ENCODE measurements around the gene PCDHGB3.

DNA sequence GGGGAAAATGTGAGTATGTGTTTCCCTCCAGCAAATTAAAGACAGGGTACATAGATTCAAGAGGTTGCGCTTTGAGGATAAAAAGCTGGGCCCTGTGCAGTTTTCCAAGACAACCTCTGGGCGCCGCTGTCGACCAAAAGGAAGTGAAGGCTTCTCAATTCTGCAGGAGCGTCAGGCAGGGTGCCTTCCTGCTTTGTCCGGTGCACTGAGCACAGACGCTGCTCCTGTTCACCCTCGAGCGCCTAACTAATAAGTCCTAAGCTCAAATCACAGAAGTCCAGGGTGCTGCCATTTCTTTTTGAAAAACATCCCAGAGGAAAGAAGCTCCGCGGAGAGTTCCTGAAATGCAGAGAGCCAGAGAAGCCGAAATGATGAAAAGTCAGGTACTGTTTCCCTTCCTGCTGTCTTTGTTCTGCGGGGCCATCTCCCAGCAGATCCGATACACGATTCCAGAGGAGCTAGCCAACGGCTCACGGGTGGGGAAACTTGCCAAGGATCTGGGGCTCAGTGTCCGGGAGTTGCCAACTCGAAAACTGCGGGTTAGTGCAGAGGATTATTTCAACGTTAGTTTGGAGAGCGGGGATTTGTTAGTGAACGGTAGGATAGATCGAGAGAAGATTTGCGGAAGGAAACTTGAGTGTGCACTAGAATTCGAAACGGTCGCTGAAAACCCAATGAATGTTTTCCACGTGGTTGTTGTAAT is 20.0 kb upstream of the PCDHGB3 start, which contains the start of gene PCDHGB1:
- TF ChIP-seq, protein P1, sequence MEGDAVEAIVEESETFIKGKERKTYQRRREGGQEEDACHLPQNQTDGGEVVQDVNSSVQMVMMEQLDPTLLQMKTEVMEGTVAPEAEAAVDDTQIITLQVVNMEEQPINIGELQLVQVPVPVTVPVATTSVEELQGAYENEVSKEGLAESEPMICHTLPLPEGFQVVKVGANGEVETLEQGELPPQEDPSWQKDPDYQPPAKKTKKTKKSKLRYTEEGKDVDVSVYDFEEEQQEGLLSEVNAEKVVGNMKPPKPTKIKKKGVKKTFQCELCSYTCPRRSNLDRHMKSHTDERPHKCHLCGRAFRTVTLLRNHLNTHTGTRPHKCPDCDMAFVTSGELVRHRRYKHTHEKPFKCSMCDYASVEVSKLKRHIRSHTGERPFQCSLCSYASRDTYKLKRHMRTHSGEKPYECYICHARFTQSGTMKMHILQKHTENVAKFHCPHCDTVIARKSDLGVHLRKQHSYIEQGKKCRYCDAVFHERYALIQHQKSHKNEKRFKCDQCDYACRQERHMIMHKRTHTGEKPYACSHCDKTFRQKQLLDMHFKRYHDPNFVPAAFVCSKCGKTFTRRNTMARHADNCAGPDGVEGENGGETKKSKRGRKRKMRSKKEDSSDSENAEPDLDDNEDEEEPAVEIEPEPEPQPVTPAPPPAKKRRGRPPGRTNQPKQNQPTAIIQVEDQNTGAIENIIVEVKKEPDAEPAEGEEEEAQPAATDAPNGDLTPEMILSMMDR (IDR thresholded peaks at IDR 0.05; ENCODE audit: insufficient read depth, low read length) = peak; percentile 32
- TF ChIP-seq GABPA (IDR thresholded peaks at IDR 0.05; ENCODE audit: low read depth) (no peak), POLR2AphosphoS5 (IDR thresholded peaks at IDR 0.05; ENCODE audit: low read depth) (no peak), SPI1 (IDR thresholded peaks at IDR 0.05; ENCODE audit: borderline replicate concordance, low read depth) (no peak)
- TF ChIP-seq, protein P2, sequence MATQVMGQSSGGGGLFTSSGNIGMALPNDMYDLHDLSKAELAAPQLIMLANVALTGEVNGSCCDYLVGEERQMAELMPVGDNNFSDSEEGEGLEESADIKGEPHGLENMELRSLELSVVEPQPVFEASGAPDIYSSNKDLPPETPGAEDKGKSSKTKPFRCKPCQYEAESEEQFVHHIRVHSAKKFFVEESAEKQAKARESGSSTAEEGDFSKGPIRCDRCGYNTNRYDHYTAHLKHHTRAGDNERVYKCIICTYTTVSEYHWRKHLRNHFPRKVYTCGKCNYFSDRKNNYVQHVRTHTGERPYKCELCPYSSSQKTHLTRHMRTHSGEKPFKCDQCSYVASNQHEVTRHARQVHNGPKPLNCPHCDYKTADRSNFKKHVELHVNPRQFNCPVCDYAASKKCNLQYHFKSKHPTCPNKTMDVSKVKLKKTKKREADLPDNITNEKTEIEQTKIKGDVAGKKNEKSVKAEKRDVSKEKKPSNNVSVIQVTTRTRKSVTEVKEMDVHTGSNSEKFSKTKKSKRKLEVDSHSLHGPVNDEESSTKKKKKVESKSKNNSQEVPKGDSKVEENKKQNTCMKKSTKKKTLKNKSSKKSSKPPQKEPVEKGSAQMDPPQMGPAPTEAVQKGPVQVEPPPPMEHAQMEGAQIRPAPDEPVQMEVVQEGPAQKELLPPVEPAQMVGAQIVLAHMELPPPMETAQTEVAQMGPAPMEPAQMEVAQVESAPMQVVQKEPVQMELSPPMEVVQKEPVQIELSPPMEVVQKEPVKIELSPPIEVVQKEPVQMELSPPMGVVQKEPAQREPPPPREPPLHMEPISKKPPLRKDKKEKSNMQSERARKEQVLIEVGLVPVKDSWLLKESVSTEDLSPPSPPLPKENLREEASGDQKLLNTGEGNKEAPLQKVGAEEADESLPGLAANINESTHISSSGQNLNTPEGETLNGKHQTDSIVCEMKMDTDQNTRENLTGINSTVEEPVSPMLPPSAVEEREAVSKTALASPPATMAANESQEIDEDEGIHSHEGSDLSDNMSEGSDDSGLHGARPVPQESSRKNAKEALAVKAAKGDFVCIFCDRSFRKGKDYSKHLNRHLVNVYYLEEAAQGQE (IDR thresholded peaks at IDR 0.05; ENCODE audit: insufficient replicate concordance, low read depth) = no peak

All from HL-60 (cell line).